Parathyroid adenoma (tissue), 2 donors: ENCODE measurements around the gene WBP1L.
"Not testable (repeated sequence)": the region's sequence is repeated elsewhere in the genome, so short reads cannot be mapped to it uniquely, and the experiment has no call there.

ENCODE experiments used
- H2AFZ ChIP-seq: fragments of 300-600 bp; sonication (generic); one replicate; pipeline ENCODE4 v1.7.0; 2017; ENCODE audit warnings: antibody characterized with exemption, mild to moderate bottlenecking
- H3K27ac ChIP-seq: fragments of 300-600 bp; sonication (generic); one replicate; pipeline ENCODE4 v1.7.0; 2017
- H3K27me3 ChIP-seq: fragments of 300-600 bp; sonication (generic); one replicate; pipeline ENCODE4 v1.7.0; 2017; ENCODE audit warnings: low read length; ENCODE audit not compliant: control insufficient read depth, insufficient read depth
- H3K36me3 ChIP-seq: fragments of 300-600 bp; sonication (generic); one replicate; pipeline ENCODE4 v1.7.0; 2017; ENCODE audit warnings: low read length; ENCODE audit not compliant: control insufficient read depth, insufficient read depth
- H3K4me1 ChIP-seq: fragments of 300-600 bp; sonication (generic); one replicate; pipeline ENCODE4 v1.7.0; 2017; ENCODE audit warnings: control low read depth
- H3K4me2 ChIP-seq: fragments of 300-600 bp; sonication (generic); one replicate; pipeline ENCODE4 v1.7.0; 2017; ENCODE audit warnings: low read length
- H3K4me3 ChIP-seq: fragments of 300-600 bp; sonication (generic); one replicate; pipeline ENCODE4 v1.7.0; 2017; ENCODE audit warnings: low read depth, low read length
- H3K79me2 ChIP-seq: fragments of 300-600 bp; sonication (generic); one replicate; pipeline ENCODE4 v1.7.0; 2017; ENCODE audit warnings: control low read depth
- H3K9ac ChIP-seq: fragments of 300-600 bp; sonication (generic); one replicate; pipeline ENCODE4 v1.7.0; 2017; ENCODE audit warnings: mild to moderate bottlenecking
- H3K9me3 ChIP-seq: fragments of 300-600 bp; sonication (generic); one replicate; pipeline ENCODE4 v1.7.0; 2017; ENCODE audit warnings: low read length; ENCODE audit not compliant: control insufficient read depth
- TF ChIP-seq, protein P1 (sequence below): fragments of 300-600 bp; sonication (generic); IDR thresholded peaks from one replicate; pipeline ENCODE4 v1.7.0; 2017; ENCODE audit warnings: antibody characterized with exemption, mild to moderate bottlenecking
- donor health status: primary hyperparathyroidism.

The WBP1L gene

DNA sequence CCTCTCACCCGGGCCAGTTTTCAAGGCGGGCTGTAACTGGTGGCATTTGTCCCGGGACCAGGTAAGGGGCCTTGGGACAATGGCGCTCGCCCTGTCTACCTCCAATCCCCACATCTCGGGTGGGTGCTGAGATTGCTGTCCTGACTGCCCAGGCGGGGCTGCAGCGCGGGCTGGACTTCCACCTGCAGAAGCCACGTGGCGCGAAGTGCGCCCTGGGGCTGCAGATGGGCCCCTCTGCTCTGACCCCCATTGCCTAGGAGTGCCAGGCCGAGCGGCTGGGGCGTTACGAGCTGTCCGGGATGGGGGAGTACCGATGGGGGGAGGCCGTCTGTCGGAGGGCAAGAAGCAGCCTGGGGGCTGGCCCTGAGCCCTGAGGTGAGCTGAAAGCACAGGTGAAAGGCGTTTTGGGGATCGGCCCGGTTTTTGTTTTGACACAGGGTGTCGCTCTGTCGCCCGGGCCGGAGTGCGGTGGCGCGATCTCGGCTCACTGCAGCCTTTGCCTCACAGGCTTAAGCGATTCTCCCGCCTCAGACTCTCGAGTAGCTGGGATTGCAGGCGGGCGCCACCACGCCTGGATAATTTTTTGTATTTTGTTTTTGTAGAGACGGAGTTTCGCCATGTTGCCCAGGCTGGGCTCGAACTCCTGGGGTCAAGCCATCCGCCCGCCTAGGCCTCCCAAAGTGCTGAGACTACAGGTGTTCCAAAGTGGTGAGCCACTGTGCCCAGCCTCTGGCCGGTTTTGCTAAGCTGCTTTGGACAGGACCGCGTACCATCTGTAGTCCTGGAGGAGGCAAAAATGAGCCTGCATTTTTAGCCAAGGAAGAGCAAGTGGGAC, 28.9 kb upstream of the WBP1L start, which contains the start of gene SFXN2:
Gene SFXN2, plus strand, starts transcription at position 16 of the 835 bp plus-strand sequence. CDS start 12,001 bp downstream, outside the sequence.
- peak within 1 kb of the TSS; percentile 98 for H3K4me3 ChIP-seq
- H3K4me1 ChIP-seq: peaks cover 47% of the 10 kb centered on the region
- H3K4me2 ChIP-seq: peak within 1 kb of the TSS; percentile 97
- no peaks in the 10 kb centered on the region for H3K36me3 ChIP-seq
- TF ChIP-seq, protein P1, sequence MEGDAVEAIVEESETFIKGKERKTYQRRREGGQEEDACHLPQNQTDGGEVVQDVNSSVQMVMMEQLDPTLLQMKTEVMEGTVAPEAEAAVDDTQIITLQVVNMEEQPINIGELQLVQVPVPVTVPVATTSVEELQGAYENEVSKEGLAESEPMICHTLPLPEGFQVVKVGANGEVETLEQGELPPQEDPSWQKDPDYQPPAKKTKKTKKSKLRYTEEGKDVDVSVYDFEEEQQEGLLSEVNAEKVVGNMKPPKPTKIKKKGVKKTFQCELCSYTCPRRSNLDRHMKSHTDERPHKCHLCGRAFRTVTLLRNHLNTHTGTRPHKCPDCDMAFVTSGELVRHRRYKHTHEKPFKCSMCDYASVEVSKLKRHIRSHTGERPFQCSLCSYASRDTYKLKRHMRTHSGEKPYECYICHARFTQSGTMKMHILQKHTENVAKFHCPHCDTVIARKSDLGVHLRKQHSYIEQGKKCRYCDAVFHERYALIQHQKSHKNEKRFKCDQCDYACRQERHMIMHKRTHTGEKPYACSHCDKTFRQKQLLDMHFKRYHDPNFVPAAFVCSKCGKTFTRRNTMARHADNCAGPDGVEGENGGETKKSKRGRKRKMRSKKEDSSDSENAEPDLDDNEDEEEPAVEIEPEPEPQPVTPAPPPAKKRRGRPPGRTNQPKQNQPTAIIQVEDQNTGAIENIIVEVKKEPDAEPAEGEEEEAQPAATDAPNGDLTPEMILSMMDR: peak; percentile 15
- H3K79me2 ChIP-seq: peaks cover 21% of the 10 kb centered on the region
- peak within 1 kb of the TSS; percentile 96 for H3K9ac ChIP-seq
- H3K27me3 ChIP-seq: no peaks in the 10 kb centered on the region
- no peaks in the 10 kb centered on the region for H3K9me3 ChIP-seq
- peak within 1 kb of the TSS; percentile 90 for H2AFZ ChIP-seq
- peak within 1 kb of the TSS; percentile 99 for H3K27ac ChIP-seq

DNA sequence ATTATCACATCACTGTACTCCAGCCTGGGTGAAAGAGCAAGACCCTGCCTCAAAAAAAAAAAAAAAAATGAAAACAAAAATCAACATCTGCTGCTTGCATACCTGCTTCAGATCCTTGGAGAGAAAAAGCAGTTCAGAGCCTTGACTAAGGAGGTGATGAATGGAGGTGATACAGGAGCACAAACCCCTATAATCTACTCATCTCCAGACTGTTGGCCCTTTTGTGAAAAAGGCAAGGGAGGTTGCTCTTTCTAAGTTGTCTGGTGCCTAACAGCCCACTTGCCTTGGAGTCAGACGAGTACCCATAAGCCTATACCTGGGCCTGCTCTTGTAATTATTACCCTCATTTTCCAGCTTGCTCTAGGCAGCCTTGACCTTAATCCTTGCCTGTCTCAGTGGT, 27.9 kb upstream of the WBP1L start:
- peaks cover 12% of the 10 kb centered on the region for H3K79me2 ChIP-seq
- TF ChIP-seq, protein P1: no peak
- no peak overlapping the region for H3K9ac ChIP-seq
- peaks cover 47% of the 10 kb centered on the region for H3K4me1 ChIP-seq
- H3K36me3 ChIP-seq: no peaks in the 10 kb centered on the region
- peak overlapping the region; percentile 97 for H3K4me2 ChIP-seq
- H3K27me3 ChIP-seq: no peaks in the 10 kb centered on the region
- no peaks in the 10 kb centered on the region for H3K9me3 ChIP-seq
- peak overlapping the region; percentile 98 for H3K4me3 ChIP-seq
- peak overlapping the region; percentile 99 for H3K27ac ChIP-seq
- H2AFZ ChIP-seq: no peak overlapping the region

DNA sequence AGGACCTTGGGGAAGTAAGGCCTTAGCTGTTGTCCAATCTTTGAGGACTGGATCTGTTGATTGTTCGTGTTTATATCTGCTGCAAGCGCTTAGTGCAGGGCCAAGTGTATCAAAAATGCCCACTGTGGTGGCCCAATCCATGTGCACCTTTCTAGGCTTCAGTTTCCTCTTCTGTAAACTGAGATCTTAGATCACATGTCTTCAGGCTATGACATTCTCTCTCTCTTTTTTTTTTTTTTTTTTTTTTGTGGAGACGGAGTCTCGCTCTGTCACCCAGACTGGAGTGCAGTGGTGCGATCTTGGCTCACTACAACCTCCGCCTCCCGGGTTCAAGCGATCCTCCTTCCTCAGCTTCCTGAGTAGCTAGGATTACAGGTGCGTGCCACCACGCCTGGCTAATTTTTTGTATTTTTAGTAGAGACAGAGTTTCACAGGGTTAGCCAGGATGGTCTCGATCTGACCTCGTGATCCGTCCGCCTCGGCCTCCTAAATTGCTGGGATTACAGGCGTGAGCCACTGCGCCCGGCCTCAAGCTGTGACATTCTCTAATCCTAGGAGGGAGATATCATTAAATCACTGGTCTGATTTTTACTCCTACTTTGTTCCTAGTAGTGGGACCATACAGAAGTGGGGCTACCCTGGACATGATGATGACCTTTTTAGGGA, 26.7 kb upstream of the WBP1L start:
- Histone ChIP-seq H3K4me3 (peak overlapping the region; percentile 13), H3K4me1 (peaks cover 51% of the 10 kb centered on the region), H3K27ac (peak overlapping the region; percentile 99), H3K4me2 (peak overlapping the region; percentile 57)
- not testable (repeated sequence) for H3K9ac ChIP-seq, H2AFZ ChIP-seq, H3K27me3 ChIP-seq, H3K9me3 ChIP-seq, H3K79me2 ChIP-seq, H3K36me3 ChIP-seq

DNA sequence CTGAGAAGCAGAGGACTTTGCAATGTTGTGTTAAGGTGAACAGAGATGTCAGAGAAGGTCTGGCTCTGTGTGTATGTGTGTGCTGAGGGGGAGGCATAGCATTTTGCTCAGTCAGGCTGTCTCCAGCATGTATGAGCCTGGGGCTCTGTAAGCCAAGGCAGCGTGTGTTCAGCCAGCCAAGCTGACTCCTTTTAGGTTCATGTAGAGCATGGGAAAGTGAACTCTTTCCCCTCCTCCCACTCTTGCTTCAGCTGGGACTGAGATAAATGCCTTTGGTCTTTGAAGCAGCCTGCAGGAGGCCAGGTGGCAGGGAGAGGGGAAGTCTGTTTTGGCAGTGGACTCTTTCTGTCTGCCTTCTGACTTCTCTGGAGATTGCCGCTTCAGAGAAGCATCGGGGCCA, 25.5 kb upstream of the WBP1L start:
- TF ChIP-seq, protein P1: no peak
- no peaks in the 10 kb centered on the region for H3K36me3 ChIP-seq
- peaks cover 56% of the 10 kb centered on the region for H3K4me1 ChIP-seq
- H3K27me3 ChIP-seq: no peaks in the 10 kb centered on the region
- peak overlapping the region; percentile 99 for H3K27ac ChIP-seq
- peak overlapping the region; percentile 37 for H3K4me3 ChIP-seq
- H3K79me2 ChIP-seq: peaks cover 13% of the 10 kb centered on the region
- H2AFZ ChIP-seq: peak overlapping the region; percentile 5
- H3K9ac ChIP-seq: no peak overlapping the region
- no peaks in the 10 kb centered on the region for H3K9me3 ChIP-seq
- peak overlapping the region; percentile 57 for H3K4me2 ChIP-seq

DNA sequence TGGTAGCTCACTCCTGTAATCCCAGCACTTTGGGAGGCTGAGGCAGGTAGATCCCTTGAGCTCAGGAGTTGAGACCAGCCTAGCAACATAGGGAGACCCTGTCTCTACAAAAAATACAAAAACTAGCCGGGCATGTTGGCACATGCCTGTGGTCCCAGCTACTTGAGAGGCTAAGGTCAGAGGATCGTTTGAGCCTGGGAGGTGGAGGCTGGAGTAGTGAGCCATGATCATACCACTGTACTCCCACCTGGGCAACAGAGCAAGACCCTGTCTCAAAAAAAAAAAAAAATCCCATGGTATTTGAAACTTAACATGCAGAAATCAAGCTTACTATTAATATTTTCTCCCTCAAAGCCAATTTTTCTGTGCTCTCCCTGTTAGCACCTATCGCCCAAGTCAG, 23.4 kb upstream of the WBP1L start:
- no peaks in the 10 kb centered on the region for H3K27me3 ChIP-seq
- peaks cover 56% of the 10 kb centered on the region for H3K4me1 ChIP-seq
- no peak overlapping the region for H3K9ac ChIP-seq
- peaks cover 26% of the 10 kb centered on the region for H3K79me2 ChIP-seq
- H3K9me3 ChIP-seq: no peaks in the 10 kb centered on the region
- H3K36me3 ChIP-seq: no peaks in the 10 kb centered on the region
- H3K4me3 ChIP-seq: no peak overlapping the region
- H3K27ac ChIP-seq: peak overlapping the region; percentile 99
- TF ChIP-seq, protein P1: no peak
- peak overlapping the region; percentile 13 for H3K4me2 ChIP-seq
- H2AFZ ChIP-seq: no peak overlapping the region
